ENCODE measurements around the gene PARD3.

DNA sequence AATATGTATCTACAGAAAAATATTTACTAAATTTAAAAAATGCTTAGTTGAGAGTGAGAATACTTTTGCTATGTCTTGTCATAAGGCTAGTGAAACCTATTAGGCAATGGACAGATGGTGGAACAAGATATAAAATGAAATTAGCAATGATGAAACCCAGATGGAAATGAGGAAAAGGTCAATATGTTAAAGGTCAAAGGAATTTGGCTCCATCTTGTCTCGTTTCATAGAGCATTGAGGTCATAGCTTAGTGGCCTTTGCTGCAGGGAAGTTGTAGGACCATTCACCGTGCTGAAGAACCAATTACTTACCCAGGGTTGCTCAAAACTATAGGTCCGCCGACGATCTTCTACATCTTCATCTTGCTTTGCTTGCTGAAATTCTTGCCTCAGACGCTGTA, 683.9 kb downstream of the PARD3 start:
- TF ChIP-seq EP300 (IDR thresholded peaks at IDR 0.05; ENCODE audit: low read depth): no peak
- TF ChIP-seq, protein P1, sequence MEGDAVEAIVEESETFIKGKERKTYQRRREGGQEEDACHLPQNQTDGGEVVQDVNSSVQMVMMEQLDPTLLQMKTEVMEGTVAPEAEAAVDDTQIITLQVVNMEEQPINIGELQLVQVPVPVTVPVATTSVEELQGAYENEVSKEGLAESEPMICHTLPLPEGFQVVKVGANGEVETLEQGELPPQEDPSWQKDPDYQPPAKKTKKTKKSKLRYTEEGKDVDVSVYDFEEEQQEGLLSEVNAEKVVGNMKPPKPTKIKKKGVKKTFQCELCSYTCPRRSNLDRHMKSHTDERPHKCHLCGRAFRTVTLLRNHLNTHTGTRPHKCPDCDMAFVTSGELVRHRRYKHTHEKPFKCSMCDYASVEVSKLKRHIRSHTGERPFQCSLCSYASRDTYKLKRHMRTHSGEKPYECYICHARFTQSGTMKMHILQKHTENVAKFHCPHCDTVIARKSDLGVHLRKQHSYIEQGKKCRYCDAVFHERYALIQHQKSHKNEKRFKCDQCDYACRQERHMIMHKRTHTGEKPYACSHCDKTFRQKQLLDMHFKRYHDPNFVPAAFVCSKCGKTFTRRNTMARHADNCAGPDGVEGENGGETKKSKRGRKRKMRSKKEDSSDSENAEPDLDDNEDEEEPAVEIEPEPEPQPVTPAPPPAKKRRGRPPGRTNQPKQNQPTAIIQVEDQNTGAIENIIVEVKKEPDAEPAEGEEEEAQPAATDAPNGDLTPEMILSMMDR (IDR thresholded peaks at IDR 0.05): no peak
- no peak for TF ChIP-seq POLR2A (IDR thresholded peaks at IDR 0.05)
- TF ChIP-seq POLR2AphosphoS5 (IDR thresholded peaks at IDR 0.05): no peak
